Thoracic aorta (tissue), 2 donors: ENCODE results near the gene EP400. TPM values are rescaled to one million over a fixed set of nuclear protein-coding genes. Genes with fewer than 3 reads are reported as not detected.

Experiments
- ATAC-seq: fragments of 150-250 bp; one replicate; pipeline ENCODE4 v1.8.0; 2017; ENCODE audit warnings: low read depth; ENCODE audit not compliant: insufficient number of reproducible peaks, low FRiP score
- DNase-seq: peaks from one replicate; pipeline ENCODE4 v3.0.0-alpha.2; 2020; ENCODE audit warnings: low spot score
- H3K27ac ChIP-seq, 2 donors: fragments of 200-600 bp; sonication (generic); 1 replicate in 1 of 2; 2 replicates in 1 of 2; pipeline ENCODE4 v1.5.1; 2016; ENCODE audit warnings: mild to moderate bottlenecking in 2 of 2, moderate library complexity in 2 of 2
- H3K27me3 ChIP-seq: fragments of 200-600 bp; sonication (generic); replicated peaks from 2 replicates; pipeline ENCODE4 v1.6.0; 2016; ENCODE audit warnings: mild to moderate bottlenecking; ENCODE audit not compliant: insufficient read depth
- H3K36me3 ChIP-seq: fragments of 200-600 bp; sonication (generic); one replicate; pipeline ENCODE4 v1.5.1; 2016
- H3K4me1 ChIP-seq, 2 donors: fragments of 200-600 bp; sonication (generic); 1 replicate in 1 of 2; 2 replicates in 1 of 2; pipeline versions ENCODE4 v1.5.1 to v1.6.0; 2016; ENCODE audit warnings: low read depth in 2 of 2, mild to moderate bottlenecking in 1 of 2; ENCODE audit not compliant: control insufficient read depth in 1 of 2
- H3K4me3 ChIP-seq: fragments of 200-600 bp; sonication (generic); 2 replicates; pipeline ENCODE4 v1.5.1; 2016; ENCODE audit warnings: mild to moderate bottlenecking
- H3K9me3 ChIP-seq: fragments of 200-600 bp; sonication (generic); 2 replicates; pipeline ENCODE4 v1.5.1; 2016
- CTCF ChIP-seq: fragments of 200-600 bp; sonication (generic); IDR thresholded peaks from one replicate; pipeline ENCODE4 v1.5.1; 2019; ENCODE audit warnings: antibody characterized with exemption
- total RNA-seq, 2 donors: library from RNA; depleted of rRNA; stranded (reverse); fragments of >200 nt; gene quantifications; one replicate each; pipeline versions ENCODE4 v1.1.0 to v1.2.3, GENCODE V29; 2016

EP400 gene
- total RNA-seq, 2 donors from 2014 or later: 20.2 to 47.3 TPM

DNA sequence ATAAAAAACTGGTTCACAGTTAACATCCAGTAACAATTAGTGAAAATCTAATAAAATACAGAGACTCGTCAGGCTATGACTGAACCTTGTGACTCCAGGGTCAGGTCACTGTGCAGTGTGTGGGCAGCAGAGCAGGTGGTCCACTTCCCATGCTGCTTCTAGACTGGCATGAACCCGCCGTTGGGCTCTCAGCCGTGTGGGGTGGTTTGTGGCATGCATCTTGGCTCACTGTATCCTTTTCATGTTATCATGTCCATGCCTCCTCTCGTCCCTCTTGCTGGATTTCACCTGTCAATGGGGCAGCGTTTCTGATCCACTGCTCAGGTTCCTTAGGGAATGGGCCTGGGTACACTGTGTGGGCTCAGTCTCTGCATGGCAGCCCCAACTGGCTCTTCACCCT, 57.3 kb downstream of the EP400 start:
- no peaks in the 10 kb centered on the region for H3K9me3 ChIP-seq
- H3K36me3 ChIP-seq: peaks cover 36% of the 10 kb centered on the region
- H3K4me1 ChIP-seq: no peaks in the 10 kb centered on the region
- no peak for TF ChIP-seq CTCF
- H3K4me3 ChIP-seq: no peak overlapping the region
- no peak for DNase-seq
- no peaks in the 10 kb centered on the region for H3K27me3 ChIP-seq
- no peak for ATAC-seq
- H3K27ac ChIP-seq: no peak overlapping the region

DNA sequence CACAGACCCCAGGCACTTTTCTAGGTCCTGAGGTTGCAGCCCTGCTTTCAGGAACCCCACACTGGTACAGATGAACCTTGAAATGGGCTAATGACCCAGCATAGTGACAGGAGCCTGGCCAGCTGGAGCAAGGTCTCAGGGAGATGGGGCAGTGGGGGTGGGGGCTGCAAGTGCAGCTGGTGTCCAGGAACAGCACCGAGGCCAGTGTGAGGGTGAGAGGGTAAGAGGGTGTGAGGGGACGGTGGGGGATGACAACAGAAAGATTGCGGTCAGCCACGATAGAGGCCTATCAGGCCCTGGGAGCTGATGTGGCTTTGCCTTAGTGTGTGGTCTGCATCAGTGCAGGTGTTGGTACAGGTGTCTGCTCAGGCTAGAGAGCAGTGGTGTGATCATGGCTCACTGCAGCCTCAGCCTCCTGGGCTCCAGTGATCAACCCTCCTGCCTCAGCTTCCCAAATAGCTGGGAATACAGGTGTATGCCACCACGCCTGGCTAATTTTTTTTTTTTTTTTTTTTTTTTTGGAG, 59.7 kb downstream of the EP400 start:
- no peaks in the 10 kb centered on the region for H3K27me3 ChIP-seq
- peaks cover 56% of the 10 kb centered on the region for H3K36me3 ChIP-seq
- ATAC-seq (no peak), DNase-seq (no peak)
- no peak overlapping the region for H3K27ac ChIP-seq
- no peak overlapping the region for H3K4me3 ChIP-seq
- TF ChIP-seq CTCF: no peak
- H3K9me3 ChIP-seq: no peaks in the 10 kb centered on the region
- no peaks in the 10 kb centered on the region for H3K4me1 ChIP-seq

- H3K4me1 ChIP-seq: no peaks in the 10 kb centered on the region
- ATAC-seq: no peak
- H3K27ac ChIP-seq: no peak overlapping the region
- no peaks in the 10 kb centered on the region for H3K9me3 ChIP-seq
- no peaks in the 10 kb centered on the region for H3K27me3 ChIP-seq
- TF ChIP-seq CTCF: no peak
- H3K4me3 ChIP-seq: no peak overlapping the region
- no peak for DNase-seq
- H3K36me3 ChIP-seq: peaks cover 69% of the 10 kb centered on the region
Measured at GRCh38 chr12:132012919-132013568, 63.3 kb downstream of the EP400 start.

DNA sequence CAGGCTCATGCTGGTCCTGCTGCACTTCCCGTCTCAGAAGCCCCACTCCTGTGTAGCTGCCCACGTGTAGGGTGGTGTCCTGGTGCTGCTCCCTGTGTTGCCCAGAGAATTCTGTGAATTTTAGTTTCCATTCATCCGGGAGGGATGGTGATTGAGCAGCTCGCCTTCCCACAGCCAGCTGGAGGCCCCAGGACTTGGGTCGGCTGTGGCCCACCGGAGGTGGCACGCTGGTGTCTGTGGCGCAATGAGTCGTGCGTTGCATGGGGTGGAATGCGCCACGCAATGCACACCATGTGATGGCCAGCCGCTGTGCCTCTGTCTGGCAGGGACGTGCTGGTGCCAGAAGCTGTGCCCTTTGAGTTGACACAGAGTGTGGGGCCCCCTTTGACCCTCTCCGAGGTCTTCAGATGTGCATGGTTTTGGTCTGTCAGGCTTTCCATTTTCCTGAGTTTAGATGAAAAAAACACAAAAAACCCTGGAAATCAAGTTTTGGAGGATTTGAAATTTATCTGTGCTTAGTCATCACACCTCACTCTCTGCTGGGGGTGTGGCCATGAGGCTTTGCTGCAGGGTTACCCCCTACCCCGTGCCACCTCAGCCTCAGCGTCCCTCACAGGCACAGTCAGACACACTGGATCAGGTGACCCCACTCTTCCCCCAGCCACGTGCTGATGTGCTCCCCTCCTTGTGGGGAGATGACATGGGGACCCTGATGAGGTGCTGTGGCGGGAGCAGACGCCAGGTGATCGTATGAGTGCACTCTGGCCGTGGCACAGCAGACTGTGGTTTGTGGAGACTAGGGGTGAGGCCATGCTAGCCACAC, 64.6 kb downstream of the EP400 start:
- Histone ChIP-seq H3K27me3 (no peaks in the 10 kb centered on the region), H3K27ac (no peak overlapping the region), H3K9me3 (no peaks in the 10 kb centered on the region), H3K36me3 (peaks cover 74% of the 10 kb centered on the region), H3K4me1 (no peaks in the 10 kb centered on the region), H3K4me3 (no peak overlapping the region)
- DNase-seq (no peak), ATAC-seq (no peak)
- TF ChIP-seq CTCF: no peak

GRCh38 chr12:132014915-132015280, 65.2 kb downstream of the EP400 start:
- Histone ChIP-seq H3K9me3 (no peaks in the 10 kb centered on the region), H3K27me3 (no peaks in the 10 kb centered on the region), H3K4me1 (no peaks in the 10 kb centered on the region), H3K36me3 (peaks cover 80% of the 10 kb centered on the region), H3K27ac (no peak overlapping the region), H3K4me3 (no peak overlapping the region)
- DNase-seq: no peak
- no peak for TF ChIP-seq CTCF
- ATAC-seq: no peak
